CD4-positive, alpha-beta T cell treated with Interleukin-12 subunit alpha and Interleukin-12 subunit beta, for 1 hour (primary cell): ENCODE data around the gene KIAA0513.

Experiments used
- DNase-seq: peaks from one replicate; pipeline ENCODE4 v3.0.0-alpha.2; 2020

Gene KIAA0513

GRCh38 chr16:85005285-85006069 is 22.1 kb upstream of the KIAA0513 start:
- DNase-seq, result no peak

- DNase-seq, result no peak
These were observed 21.0 kb upstream of the KIAA0513 start for GRCh38 chr16:85006639-85007038.

GRCh38 chr16:85007496-85008214 is 19.9 kb upstream of the KIAA0513 start:
- no peak for DNase-seq

- no peak for DNase-seq
These were observed 19.3 kb upstream of the KIAA0513 start for GRCh38 chr16:85008271-85008670.

GRCh38 chr16:85010446-85010930 is 17.1 kb upstream of the KIAA0513 start:
- no peak for DNase-seq

- peak; percentile 89 for DNase-seq
These were observed 16.4 kb upstream of the KIAA0513 start, which contains the start of gene ZDHHC7 for GRCh38 chr16:85010931-85011845. TSS of gene ZDHHC7 (minus strand) at chr16:85011535. CDS start at chr16:84990618, 20,917 bp downstream.

- DNase-seq, result no peak
These were observed 15.7 kb upstream of the KIAA0513 start for GRCh38 chr16:85011846-85012284.

- no peak for DNase-seq
These were observed 13.3 kb upstream of the KIAA0513 start for GRCh38 chr16:85014311-85014710.

- no peak for DNase-seq
These were observed 12.0 kb upstream of the KIAA0513 start for GRCh38 chr16:85015481-85016187.

- no peak for DNase-seq
These were observed 10.4 kb upstream of the KIAA0513 start for GRCh38 chr16:85017151-85017550.

GRCh38 chr16:85017633-85018032 is 10.0 kb upstream of the KIAA0513 start:
- no peak for DNase-seq

GRCh38 chr16:85018529-85019236 is 8.9 kb upstream of the KIAA0513 start:
- DNase-seq, result no peak

- DNase-seq, result no peak
These were observed 7.8 kb upstream of the KIAA0513 start for GRCh38 chr16:85019659-85020245.

GRCh38 chr16:85025781-85026653 is 1.6 kb upstream of the KIAA0513 start:
- no peak for DNase-seq

GRCh38 chr16:85026703-85027102 is 892 bp upstream of the KIAA0513 start:
- no peak for DNase-seq

- no peak for DNase-seq
These were observed 526 bp downstream of the KIAA0513 start for GRCh38 chr16:85027958-85028684.

GRCh38 chr16:85028685-85029407 is 1.3 kb downstream of the KIAA0513 start:
- DNase-seq, result peak; percentile 73

GRCh38 chr16:85029408-85029784 is 1.8 kb downstream of the KIAA0513 start:
- DNase-seq, result peak; percentile 74

GRCh38 chr16:85029981-85030401 is 2.4 kb downstream of the KIAA0513 start:
- DNase-seq, result no peak
